Activated T-helper 17 cell treated with anti-CD3 and anti-CD28 coated beads, Interleukin-2, amount 50 U/mL, for 72 hours (primary cell): Measurements from ENCODE around the gene RAI14. TPM values are rescaled to one million over a fixed set of nuclear protein-coding genes. Genes with fewer than 3 reads are reported as not detected.
"Not testable (repeated sequence)": the region's sequence is repeated elsewhere in the genome, so short reads cannot be mapped to it uniquely, and the experiment has no call there.

ENCODE experiments used
- ATAC-seq: fragments of 150-1000 bp; cut with Tn5 transposase; replicated peaks from 2 replicates; pipeline ENCODE4 v1.10.0; 2021; ENCODE audit warnings: mild to moderate bottlenecking, moderate library complexity
- H3K27ac Mint-ChIP-seq: one replicate; pipeline ENCODE4 v1.8.0; 2022; ENCODE audit warnings: mixed read lengths
- H3K27me3 Mint-ChIP-seq: one replicate; pipeline ENCODE4 v1.8.0; 2022; ENCODE audit warnings: mixed read lengths
- H3K36me3 Mint-ChIP-seq: one replicate; pipeline ENCODE4 v1.8.0; 2022; ENCODE audit warnings: low read depth, mild to moderate bottlenecking, mixed read lengths
- H3K4me1 Mint-ChIP-seq: one replicate; pipeline ENCODE4 v1.8.0; 2022; ENCODE audit warnings: mixed read lengths
- H3K4me3 Mint-ChIP-seq: one replicate; pipeline ENCODE4 v1.8.0; 2022; ENCODE audit warnings: mild to moderate bottlenecking, mixed read lengths
- H3K9me3 Mint-ChIP-seq: one replicate; pipeline ENCODE4 v1.8.0; 2022; ENCODE audit warnings: mixed read lengths
- total RNA-seq, 2 donors: library from RNA; stranded (reverse); gene quantifications; one replicate each; pipeline ENCODE4 v1.2.3, GENCODE V29; 2022

RAI14 gene
- total RNA-seq, 2 donors from 2014 or later, result 0.41 to 3.3 TPM

DNA sequence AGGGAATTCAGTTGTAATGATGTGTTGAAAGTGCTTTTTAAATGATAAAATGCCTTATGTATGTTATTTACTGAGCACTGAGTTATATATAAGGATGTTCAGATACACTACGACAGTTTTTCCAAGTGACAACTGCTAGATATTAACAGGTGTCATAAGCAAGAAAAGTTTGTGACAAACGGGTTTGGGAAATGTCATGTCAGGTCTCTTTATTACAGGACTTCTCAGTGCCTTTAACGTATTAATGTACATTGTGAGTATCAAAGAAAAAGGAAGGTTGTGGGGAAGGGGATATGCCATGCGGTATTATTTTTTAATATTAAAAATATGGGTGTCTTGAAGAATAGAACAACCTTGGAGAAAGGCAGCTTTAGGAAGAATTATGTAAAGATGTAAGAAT lies 56.4 kb downstream of the RAI14 start:
- Mint-ChIP-seq H3K4me1 (no peaks in the 10 kb centered on the region), H3K4me3 (no peak overlapping the region), H3K9me3 (no peaks in the 10 kb centered on the region), H3K36me3 (no peaks in the 10 kb centered on the region), H3K27ac (no peak overlapping the region), H3K27me3 (no peaks in the 10 kb centered on the region)
- ATAC-seq, result no peak

DNA sequence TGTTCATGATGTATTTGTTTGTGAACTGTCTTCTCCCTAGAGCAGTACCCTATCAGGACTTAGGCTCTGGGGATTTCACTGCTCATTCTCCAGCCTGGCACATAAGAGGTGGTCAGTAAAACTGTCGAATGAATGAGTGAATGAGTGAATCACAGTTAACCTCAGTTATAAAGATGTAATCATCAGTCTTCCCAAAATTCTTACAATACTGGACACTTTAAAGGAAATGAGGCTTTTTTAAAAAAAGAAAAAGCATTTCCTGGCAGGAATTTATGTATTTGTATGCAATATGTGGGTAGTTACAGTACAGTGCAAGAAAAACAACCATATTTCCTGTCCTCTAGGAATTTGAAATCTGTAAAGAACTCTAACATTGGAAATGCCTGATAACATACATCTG lies 59.6 kb downstream of the RAI14 start:
- H3K27ac Mint-ChIP-seq, result no peak overlapping the region
- no peaks in the 10 kb centered on the region for H3K27me3 Mint-ChIP-seq
- H3K9me3 Mint-ChIP-seq, result no peaks in the 10 kb centered on the region
- no peaks in the 10 kb centered on the region for H3K4me1 Mint-ChIP-seq
- no peak for ATAC-seq
- H3K4me3 Mint-ChIP-seq, result no peak overlapping the region
- no peaks in the 10 kb centered on the region for H3K36me3 Mint-ChIP-seq

DNA sequence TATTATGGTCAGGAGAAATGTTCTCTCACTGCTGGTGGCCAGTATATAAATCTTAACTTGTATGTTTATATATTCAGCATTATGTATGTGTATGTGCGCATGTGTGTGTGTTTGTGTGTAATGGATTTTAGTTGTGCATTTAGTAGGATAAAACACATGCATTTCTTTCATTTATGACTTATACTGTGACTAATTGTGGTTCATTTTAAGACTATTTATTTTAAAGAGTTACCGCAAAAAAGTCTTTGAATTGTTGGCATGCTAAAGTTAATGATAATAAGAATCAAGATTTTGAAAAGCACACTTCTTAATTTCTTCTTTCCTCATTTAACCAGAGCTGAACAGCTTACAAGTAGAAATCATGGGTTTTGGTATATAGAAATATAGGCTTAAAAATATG lies 60.9 kb downstream of the RAI14 start:
- Mint-ChIP-seq H3K4me1 (no peaks in the 10 kb centered on the region), H3K27ac (no peak overlapping the region), H3K9me3 (no peaks in the 10 kb centered on the region), H3K36me3 (no peaks in the 10 kb centered on the region), H3K27me3 (no peaks in the 10 kb centered on the region), H3K4me3 (no peak overlapping the region)
- no peak for ATAC-seq

DNA sequence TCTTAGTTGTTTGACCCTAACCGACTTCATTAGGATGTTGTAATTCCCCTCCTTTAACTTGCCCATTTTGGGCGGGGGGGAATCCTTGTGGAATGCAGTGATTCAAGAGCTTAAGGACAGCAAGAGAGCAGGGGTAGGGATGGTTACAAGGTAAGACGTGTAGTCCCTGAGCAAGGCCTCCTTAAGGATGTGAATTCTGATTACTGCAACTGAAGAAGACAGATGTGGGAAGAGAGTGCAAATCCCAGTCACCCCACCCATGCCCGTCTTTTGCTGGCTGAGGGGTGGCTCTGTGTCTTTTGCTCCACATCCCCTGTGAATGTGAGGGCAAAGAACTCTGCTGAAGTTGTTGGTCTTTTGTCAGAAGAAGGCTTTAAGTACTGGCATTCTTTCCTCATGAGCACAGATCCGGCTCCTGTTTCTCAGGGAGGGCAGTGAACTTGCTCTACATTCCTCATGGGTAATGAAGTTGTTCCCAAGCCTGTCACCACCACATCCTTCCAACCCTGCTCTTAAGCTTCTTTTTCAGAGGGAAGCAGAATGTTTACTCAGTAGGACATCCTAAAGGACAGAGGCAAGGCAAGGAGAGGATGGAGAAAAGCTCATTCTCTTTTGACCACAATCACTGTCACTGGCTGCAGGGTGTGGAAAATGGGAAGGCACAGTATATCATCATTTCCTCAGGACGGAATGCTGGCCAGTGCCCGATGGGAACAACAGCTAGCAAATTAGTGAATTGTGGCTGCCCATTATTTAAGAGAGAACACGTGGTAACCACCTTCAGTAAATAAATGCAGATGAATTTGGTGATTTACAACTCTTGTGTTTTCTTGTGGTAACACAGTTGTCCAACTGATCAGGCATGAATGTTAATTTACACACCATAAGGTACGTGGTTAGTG lies 61.5 kb downstream of the RAI14 start:
- no peaks in the 10 kb centered on the region for H3K4me1 Mint-ChIP-seq
- no peak for ATAC-seq
- H3K27me3 Mint-ChIP-seq, result no peaks in the 10 kb centered on the region
- no peaks in the 10 kb centered on the region for H3K36me3 Mint-ChIP-seq
- H3K27ac Mint-ChIP-seq, result no peak overlapping the region
- H3K9me3 Mint-ChIP-seq, result no peaks in the 10 kb centered on the region
- no peak overlapping the region for H3K4me3 Mint-ChIP-seq

DNA sequence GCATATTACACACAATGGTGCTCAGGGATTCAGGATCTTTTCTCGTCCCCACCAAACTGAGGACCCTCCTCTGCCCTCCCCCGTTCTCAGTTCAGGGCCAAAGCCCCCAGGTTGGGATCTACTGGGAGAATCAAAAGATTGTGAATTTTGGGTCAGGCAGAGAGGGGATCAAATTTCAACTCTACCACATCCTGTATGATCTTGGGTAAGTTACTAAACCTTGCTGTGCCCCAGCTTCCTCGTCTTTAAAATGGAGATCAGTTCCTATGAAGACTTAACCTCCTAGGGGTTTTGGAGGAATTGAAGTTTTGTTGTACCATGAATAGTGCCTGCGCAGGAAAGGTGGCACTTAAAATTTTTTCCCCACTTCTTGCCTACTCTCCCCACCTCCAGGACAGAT lies 62.4 kb downstream of the RAI14 start:
- Mint-ChIP-seq H3K27ac (no peak overlapping the region), H3K9me3 (no peaks in the 10 kb centered on the region), H3K4me3 (no peak overlapping the region), H3K36me3 (no peaks in the 10 kb centered on the region), H3K27me3 (no peaks in the 10 kb centered on the region), H3K4me1 (no peaks in the 10 kb centered on the region)
- ATAC-seq, result no peak

DNA sequence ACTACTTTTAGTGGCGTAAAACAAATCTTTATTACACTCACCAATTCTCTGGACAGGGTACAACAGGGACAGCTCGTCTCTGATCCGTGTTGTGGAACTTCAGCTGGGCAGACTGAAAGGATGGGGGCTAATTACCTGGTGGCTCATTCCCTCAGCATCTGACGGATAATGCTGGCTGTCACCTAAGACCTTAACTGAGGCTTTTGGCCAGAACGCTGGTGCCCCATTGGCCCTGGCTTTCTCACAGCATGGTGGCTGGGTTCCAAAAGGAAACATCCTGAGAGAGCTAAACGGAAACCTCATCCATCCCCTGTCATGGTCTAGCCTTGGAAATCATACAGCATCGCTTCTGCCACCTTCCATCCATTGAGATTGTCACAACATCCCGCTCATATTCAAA lies 62.9 kb downstream of the RAI14 start:
- Mint-ChIP-seq H3K27me3 (no peaks in the 10 kb centered on the region), H3K9me3 (no peaks in the 10 kb centered on the region), H3K36me3 (no peaks in the 10 kb centered on the region), H3K4me1 (no peaks in the 10 kb centered on the region), H3K27ac (no peak overlapping the region), H3K4me3 (no peak overlapping the region)
- ATAC-seq, result no peak

DNA sequence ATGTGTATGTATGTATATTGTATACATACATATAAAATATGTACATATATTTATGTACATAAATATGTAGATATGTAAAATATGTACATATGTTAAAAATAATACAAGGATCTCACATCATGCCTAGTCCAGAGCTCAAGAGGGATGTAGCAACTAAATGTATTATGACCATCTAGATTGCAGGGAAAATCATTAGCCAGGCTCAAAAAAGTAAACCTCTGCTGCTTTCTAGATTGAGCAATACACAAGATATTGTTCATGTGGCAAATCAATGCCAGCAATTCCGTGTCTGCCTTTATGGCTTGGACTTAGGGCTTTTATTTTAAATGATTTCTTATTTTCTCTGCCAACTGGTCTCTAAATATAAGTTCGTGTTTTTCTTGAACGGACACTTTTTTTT lies 65.2 kb downstream of the RAI14 start:
- H3K4me3 Mint-ChIP-seq, result no peak overlapping the region
- H3K27me3 Mint-ChIP-seq, result no peaks in the 10 kb centered on the region
- no peak overlapping the region for H3K27ac Mint-ChIP-seq
- no peaks in the 10 kb centered on the region for H3K4me1 Mint-ChIP-seq
- H3K36me3 Mint-ChIP-seq, result no peaks in the 10 kb centered on the region
- ATAC-seq, result no peak
- H3K9me3 Mint-ChIP-seq, result no peaks in the 10 kb centered on the region

DNA sequence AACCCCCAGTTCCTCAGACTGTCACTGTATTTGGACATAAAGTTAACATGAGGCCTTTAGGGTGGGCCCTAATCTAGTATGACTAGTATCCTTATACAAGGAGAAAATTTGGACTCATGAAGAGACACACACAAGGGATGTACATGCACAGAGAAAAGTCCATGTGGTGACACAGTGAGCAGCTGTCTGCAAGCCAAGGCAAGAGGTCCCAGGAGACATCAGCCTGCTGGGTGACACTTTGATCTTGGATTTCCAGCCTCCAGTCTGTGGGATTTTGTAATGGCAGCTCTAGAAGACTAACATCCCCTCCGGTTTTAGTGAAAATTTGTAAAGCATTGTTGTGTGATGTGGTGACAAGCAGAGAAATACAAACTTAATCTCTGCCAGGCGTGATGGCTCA lies 66.1 kb downstream of the RAI14 start:
- Mint-ChIP-seq H3K36me3 (no peaks in the 10 kb centered on the region), H3K4me3 (no peak overlapping the region), H3K27ac (no peak overlapping the region), H3K9me3 (no peaks in the 10 kb centered on the region), H3K27me3 (no peaks in the 10 kb centered on the region), H3K4me1 (no peaks in the 10 kb centered on the region)
- ATAC-seq, result no peak

DNA sequence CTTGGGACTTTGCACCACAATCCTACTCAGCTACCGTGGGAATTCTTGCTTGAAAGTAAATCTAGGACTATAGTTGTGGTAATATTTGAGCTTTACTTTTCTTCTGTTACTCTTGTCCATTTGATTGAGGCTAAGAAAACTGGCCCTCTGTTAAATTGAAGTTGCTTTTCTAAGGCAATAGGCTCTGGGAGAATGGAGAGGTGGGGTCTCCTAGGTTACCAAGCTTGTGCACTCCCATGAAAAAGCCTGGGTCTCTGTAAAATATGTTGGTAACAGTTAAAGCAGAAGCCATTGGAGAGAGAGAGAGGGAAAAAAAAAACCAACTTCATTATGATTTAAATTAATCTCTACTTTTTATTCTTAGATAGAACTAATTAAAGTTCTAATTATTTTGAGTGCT lies 68.6 kb downstream of the RAI14 start:
- Mint-ChIP-seq H3K27me3 (no peaks in the 10 kb centered on the region), H3K4me3 (no peak overlapping the region), H3K27ac (no peak overlapping the region), H3K9me3 (no peaks in the 10 kb centered on the region), H3K4me1 (no peaks in the 10 kb centered on the region), H3K36me3 (no peaks in the 10 kb centered on the region)
- no peak for ATAC-seq

DNA sequence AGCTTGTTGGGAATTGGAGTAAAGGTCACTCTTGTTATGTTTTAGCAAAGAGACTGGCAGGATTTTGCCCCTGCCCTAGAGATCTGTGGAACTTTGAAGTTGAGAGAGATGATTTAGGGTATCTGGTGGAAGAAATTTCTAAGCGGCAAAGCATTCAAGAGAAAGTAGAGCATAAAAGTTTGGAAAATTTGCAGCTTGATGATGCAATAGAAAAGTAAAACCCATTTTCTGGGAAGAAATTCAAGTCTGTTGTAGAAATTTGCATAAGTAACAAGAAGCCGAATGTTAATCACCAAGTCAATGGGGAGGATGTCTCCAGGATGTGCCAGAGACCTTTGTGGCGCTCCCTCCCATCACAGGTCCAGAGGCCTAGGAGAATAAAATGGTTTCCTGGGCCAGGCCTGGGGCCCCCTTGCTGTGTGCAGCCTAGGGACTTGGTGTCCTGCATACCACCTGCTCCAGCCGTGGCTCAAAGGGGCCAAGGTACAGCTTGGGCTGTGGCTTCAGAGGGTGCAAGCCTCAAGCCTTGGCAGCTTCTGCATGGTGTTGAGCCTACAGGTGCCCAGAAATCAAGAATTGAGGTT lies 71.1 kb downstream of the RAI14 start:
- not testable (repeated sequence) for H3K4me3 Mint-ChIP-seq, H3K27ac Mint-ChIP-seq, H3K9me3 Mint-ChIP-seq, H3K4me1 Mint-ChIP-seq, H3K36me3 Mint-ChIP-seq, ATAC-seq, H3K27me3 Mint-ChIP-seq

DNA sequence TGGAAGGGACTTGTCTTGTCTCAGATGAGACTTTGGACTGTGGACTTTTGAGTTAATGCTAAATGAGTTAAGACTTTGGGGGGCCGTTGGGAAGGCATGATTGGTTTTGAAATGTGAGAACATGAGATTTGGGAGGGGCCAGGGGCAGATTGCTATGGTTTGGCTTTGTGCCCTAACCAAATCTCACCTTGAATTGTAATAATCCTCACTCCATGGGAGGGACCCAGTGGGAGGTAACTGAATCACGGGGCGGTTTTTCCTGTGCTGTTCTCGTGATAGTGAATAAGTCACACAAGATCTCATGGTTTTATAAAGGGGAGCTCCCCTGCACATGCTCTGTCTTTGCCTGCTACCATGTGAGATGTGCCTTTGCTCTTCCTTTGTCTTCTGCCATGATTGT lies 72.1 kb downstream of the RAI14 start:
- H3K27me3 Mint-ChIP-seq, result no peaks in the 10 kb centered on the region
- H3K36me3 Mint-ChIP-seq, result no peaks in the 10 kb centered on the region
- no peak overlapping the region for H3K27ac Mint-ChIP-seq
- H3K9me3 Mint-ChIP-seq, result no peaks in the 10 kb centered on the region
- H3K4me3 Mint-ChIP-seq, result no peak overlapping the region
- no peaks in the 10 kb centered on the region for H3K4me1 Mint-ChIP-seq
- ATAC-seq, result no peak

DNA sequence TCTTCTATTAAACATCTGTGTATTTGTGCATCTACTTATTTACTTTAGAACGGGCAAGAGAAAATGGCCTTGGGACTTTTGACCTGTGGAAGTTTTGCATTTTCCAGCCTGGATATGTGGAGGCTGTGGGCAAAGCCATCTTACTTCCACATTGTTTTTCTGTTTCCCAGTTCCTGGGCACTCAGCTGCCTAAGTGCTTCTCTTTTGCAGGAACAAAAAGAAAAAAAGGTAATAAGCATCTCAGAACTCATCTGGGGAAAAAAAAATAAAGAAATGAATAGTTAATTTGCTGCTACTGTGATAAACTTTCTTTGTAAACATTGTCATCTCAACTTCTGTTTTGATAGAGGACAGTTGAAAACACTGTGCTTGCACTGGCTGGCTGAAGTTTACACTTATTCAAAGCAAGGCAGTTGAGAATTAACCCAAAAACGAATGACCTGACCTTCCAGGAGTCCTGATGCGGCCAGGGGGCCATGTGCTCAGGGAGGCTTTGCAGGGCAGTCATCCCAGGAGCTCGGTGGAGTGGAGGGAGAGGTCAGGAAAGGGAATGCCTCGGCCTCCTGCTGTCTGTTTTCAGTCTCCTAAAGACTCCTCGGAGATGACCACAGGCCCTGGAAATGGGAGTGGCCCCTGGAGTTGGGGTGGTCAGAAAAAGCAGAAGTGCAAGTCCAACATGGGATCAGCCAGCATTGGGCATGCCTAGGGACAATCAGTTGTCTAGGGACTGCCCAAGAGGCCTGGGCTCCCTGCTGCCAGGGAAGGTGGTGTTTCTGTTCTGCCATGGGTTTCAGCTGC lies 75.5 kb downstream of the RAI14 start:
- no peaks in the 10 kb centered on the region for H3K36me3 Mint-ChIP-seq
- no peak for ATAC-seq
- H3K4me3 Mint-ChIP-seq, result no peak overlapping the region
- H3K4me1 Mint-ChIP-seq, result no peaks in the 10 kb centered on the region
- no peaks in the 10 kb centered on the region for H3K9me3 Mint-ChIP-seq
- H3K27ac Mint-ChIP-seq, result no peak overlapping the region
- no peaks in the 10 kb centered on the region for H3K27me3 Mint-ChIP-seq

DNA sequence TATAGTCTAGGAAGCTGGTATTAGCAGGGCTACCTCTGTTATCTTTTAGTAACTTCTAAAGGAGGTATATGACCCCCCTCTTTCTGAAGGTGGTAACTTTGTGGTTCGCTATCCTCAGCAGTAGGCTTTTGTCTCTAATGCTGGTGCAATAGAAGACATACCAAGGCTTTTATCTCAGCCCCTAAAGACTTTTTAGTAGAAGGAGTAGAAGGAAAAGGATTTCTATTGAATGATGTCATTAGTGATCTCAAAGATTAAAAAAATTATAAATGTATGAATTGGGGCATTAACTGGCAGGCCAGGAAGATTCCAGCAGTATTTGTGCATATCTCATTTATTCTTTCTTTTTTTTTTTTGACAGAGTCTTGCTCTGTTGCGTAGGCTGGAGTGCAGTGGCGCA lies 78.2 kb downstream of the RAI14 start:
- Mint-ChIP-seq H3K27me3 (no peaks in the 10 kb centered on the region), H3K27ac (no peak overlapping the region), H3K4me3 (no peak overlapping the region), H3K36me3 (no peaks in the 10 kb centered on the region), H3K9me3 (no peaks in the 10 kb centered on the region), H3K4me1 (no peaks in the 10 kb centered on the region)
- ATAC-seq, result no peak

DNA sequence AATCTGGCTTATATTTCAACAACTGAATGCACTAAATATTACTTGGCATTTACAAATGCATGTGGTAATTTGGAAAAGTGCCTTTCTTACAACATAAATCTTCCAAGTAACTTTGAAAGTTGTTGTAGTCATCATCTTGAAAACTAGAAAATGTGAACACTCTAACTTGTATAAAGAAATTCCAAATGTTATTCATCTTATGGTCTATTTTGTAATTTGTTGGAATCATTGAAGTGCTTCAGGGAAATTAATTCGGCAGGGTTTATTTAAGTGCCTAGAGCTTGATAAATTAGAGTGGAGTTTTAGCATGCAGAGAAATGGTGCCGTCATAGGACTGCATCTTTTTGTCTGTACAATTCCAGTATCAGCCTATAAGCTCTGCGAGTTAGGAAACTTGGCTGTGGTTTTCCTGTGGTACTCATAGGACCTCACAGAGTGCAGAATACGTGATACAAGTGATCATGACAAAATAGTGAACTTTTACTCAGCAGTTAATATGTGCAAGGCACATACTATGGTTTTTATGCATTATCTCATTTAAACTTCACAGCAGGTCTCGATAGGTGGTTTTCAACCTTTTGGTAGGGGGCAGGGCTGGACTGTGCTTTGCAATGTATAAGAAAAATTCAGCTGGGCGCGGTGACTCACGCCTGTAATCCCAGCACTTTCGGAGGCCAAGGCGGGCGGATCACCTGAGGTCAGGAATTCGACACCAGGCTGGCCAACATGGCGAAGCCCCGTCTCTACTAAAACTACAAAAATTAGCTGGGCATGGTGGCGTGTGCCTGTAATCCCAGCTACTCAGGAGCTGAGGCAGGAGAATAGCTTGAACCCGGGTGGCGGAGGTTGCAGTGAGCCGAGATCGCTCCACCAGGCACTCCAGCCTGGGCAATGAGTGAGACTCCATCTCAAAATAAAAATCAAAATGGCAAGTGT lies 79.6 kb downstream of the RAI14 start:
- no peak overlapping the region for H3K27ac Mint-ChIP-seq
- H3K27me3 Mint-ChIP-seq, result no peaks in the 10 kb centered on the region
- no peaks in the 10 kb centered on the region for H3K36me3 Mint-ChIP-seq
- no peaks in the 10 kb centered on the region for H3K4me1 Mint-ChIP-seq
- no peaks in the 10 kb centered on the region for H3K9me3 Mint-ChIP-seq
- ATAC-seq, result peak; percentile 24
- H3K4me3 Mint-ChIP-seq, result no peak overlapping the region
